AG04450 (cell line): ENCODE measurements around the gene SDF2. TPM values are rescaled to one million over a fixed set of nuclear protein-coding genes. Genes with fewer than 3 reads are reported as not detected.

Experiments used
- CTCF ChIA-PET: fragments of 300-600, 350-600 bp; formaldehyde crosslinking; extraction: SDS; loops from one replicate; lab custom pipeline; 2022; ENCODE audit warnings: antibody characterized with exemption, inconsistent platforms; lab: Charles Lee
- POLR2A ChIA-PET: fragments of 350-600 bp; formaldehyde crosslinking; extraction: SDS; loops from one replicate; lab custom pipeline; 2021; ENCODE audit warnings: antibody characterized with exemption, inconsistent platforms; lab: Yijun Ruan, JAX
- DNase-seq: peaks from one replicate; pipeline ENCODE4 v3.0.0-alpha.2; 2011; ENCODE audit warnings: low read depth, low spot score
- H3K27ac ChIP-seq: one replicate; pipeline ENCODE4 v1.5.1; 2012; ENCODE audit warnings: low read depth, low read length, control low read depth
- H3K27me3 ChIP-seq: one replicate; pipeline ENCODE4 v1.6.0; 2012; ENCODE audit warnings: low read length; ENCODE audit not compliant: control insufficient read depth, insufficient read depth
- H3K4me3 ChIP-seq: 2 replicates; pipeline ENCODE4 v1.5.1; 2011; ENCODE audit warnings: mild to moderate bottlenecking, low read depth, low read length, control low read depth
- H3K9me3 ChIP-seq: 2 replicates; pipeline ENCODE4 v1.5.1; 2012; ENCODE audit warnings: low read length; ENCODE audit not compliant: control insufficient read depth, insufficient read depth
- polyA minus RNA-seq: library from RNA; depleted of rRNA, polyadenylated mRNA; stranded (reverse); fragments of >200 nt; gene quantifications from 2 replicates; pipeline ENCODE4 v1.2.3, GENCODE V29; 2011; rRNA and poly(A)+ RNA removed
- polyA plus RNA-seq: library from polyadenylated mRNA; depleted of rRNA; stranded (reverse); fragments of >200 nt; gene quantifications from 2 replicates; pipeline ENCODE4 v1.2.3, GENCODE V29; 2011; rRNA removed
- TF ChIP-seq, protein P1 (sequence below): IDR thresholded peaks from 2 replicates; pipeline ENCODE4 v1.5.1; 2011; ENCODE audit warnings: low read depth, low read length, control low read depth, inconsistent platforms

SDF2 gene, protein sequence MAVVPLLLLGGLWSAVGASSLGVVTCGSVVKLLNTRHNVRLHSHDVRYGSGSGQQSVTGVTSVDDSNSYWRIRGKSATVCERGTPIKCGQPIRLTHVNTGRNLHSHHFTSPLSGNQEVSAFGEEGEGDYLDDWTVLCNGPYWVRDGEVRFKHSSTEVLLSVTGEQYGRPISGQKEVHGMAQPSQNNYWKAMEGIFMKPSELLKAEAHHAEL
- polyA plus RNA-seq = 76.1 and 79.4 TPM in 2 replicates
- 40.9 and 44.4 TPM in 2 replicates for polyA minus RNA-seq

DNA sequence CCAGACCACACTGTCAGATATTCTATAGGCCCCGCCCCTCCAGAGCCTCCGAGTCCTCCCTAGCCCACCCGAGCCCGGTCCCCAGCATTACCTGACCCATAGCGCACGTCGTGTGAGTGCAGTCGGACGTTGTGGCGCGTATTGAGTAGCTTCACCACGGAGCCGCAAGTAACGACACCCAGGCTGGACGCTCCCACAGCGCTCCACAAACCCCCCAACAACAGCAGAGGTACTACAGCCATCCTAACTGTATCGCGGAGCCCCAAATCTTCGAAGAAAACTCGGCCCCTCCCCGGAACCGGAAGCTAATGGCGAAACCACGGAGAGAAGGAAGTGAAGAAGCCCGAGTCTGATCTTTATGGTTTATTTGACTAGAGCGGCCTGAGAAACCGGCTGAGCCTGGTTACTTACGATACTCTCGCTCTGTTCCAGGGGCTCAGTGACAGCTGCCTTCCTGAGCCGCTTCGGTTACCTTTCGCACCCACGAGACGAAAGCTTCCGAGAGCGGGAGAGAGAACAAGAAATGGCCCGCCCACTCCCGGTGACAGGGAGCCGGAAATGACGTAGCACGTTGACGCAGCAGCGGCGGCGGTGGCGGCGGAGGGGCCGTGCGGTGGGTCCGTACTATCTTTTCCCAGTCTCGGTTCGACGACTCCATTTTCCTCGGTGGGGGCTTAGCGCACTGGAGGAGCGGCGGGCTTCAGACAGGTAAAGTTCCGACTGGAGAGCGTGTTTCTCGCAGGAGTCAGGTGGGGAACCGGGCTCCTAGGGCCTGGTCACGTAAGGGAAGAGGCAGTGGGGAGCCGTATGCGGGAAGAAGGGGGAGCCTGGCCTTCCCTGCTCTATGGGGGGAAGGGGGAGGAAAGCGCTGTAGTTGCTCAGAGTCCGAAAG lies at the start of gene SDF2, which contains the start of gene SUPT6H:
Gene SDF2, minus strand, starts transcription at position 272 of the 892 bp plus-strand sequence. Its CDS starts 30 bp downstream, at position 242.
Gene SUPT6H, plus strand, starts transcription at position 571 of the 892 bp plus-strand sequence. CDS start 11,197 bp downstream, outside the sequence.
- Histone ChIP-seq H3K9me3 (peaks cover 11% of the 10 kb centered on the region; the same call in 1 of the 2 replicates), H3K4me3 (peak within 1 kb of the TSS; percentile 93), H3K27ac (peak within 1 kb of the TSS; percentile 94), H3K27me3 (no peaks in the 10 kb centered on the region)
- ChIA-PET CTCF (interaction anchor here (0.6 to 3.8 kb wide), 4 partner anchors 10 to 232 kb away, joined by 3 to 19 read pairs (median 4); partner anchors contain the start of gene TLCD1), POLR2A (interaction anchor here (1.0 to 2.3 kb wide), 5 partner anchors 17 to 57 kb away, joined by 3 to 17 read pairs (median 8); partner anchors contain the start of genes BLTP2, PROCA1 and RPL23A)
- TF ChIP-seq, protein P1, sequence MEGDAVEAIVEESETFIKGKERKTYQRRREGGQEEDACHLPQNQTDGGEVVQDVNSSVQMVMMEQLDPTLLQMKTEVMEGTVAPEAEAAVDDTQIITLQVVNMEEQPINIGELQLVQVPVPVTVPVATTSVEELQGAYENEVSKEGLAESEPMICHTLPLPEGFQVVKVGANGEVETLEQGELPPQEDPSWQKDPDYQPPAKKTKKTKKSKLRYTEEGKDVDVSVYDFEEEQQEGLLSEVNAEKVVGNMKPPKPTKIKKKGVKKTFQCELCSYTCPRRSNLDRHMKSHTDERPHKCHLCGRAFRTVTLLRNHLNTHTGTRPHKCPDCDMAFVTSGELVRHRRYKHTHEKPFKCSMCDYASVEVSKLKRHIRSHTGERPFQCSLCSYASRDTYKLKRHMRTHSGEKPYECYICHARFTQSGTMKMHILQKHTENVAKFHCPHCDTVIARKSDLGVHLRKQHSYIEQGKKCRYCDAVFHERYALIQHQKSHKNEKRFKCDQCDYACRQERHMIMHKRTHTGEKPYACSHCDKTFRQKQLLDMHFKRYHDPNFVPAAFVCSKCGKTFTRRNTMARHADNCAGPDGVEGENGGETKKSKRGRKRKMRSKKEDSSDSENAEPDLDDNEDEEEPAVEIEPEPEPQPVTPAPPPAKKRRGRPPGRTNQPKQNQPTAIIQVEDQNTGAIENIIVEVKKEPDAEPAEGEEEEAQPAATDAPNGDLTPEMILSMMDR = no peak
- DNase-seq = no peak

DNA sequence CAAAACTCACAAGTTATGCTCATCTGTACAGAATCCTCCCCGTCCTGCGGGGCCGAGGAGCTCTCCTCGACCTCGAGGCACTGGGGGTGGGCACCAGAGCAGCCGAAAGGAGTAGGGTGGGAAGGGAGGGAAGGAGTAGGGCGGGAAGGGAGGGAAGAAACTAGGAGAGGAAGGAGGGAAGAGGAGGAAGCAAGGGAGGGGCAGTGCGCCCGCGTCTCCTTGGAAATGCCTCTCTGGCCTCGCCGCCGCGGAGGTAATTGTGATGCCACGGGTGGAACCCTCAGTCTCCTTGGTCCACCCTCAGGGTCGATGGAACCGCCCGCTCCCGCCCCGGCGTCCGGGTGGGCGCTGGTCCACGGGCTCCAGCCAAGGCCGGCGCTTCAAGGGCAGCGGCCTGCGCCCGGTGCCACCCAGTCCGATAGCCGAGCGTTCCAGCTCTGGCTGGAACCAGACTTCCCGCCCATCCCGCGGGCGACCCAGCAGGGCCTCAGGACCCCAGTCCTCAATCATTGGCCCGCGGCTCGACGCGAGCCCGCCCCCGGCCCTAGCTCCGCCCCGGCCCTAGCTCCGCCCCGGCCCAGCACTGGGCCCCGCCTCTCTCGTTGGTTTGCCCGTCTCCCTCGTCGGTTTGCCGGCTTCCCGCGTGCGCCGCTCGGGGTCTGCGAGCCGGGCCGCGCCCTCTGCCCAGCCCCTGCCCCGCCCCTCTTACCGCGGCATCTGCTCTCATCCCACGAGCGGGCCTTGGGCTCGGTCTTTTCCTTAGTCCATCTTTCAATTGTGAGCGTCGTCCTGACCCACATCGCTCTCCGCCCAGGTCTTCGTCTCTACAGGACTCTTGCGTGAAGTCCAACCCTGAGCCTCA lies 49.4 kb upstream of the SDF2 start:
- Histone ChIP-seq H3K27ac (peak overlapping the region; percentile 78), H3K4me3 (peak overlapping the region; percentile 64), H3K9me3 (no peaks in the 10 kb centered on the region), H3K27me3 (no peaks in the 10 kb centered on the region)
- TF ChIP-seq, protein P1 = no peak
- POLR2A ChIA-PET = interaction anchor here (0.6 to 2.6 kb wide), 11 partner anchors 9 to 349 kb away, joined by 3 to 40 read pairs (median 4); partner anchors contain the start of genes FAM222B, RPL23A, SDF2 and SUPT6H
- CTCF ChIA-PET = interaction anchor here (0.9 to 2.0 kb wide), 4 partner anchors 8 to 65 kb away, joined by 3 to 6 read pairs (median 5); partner anchors contain the start of genes RPL23A and TLCD1
- peak; percentile 68 for DNase-seq

DNA sequence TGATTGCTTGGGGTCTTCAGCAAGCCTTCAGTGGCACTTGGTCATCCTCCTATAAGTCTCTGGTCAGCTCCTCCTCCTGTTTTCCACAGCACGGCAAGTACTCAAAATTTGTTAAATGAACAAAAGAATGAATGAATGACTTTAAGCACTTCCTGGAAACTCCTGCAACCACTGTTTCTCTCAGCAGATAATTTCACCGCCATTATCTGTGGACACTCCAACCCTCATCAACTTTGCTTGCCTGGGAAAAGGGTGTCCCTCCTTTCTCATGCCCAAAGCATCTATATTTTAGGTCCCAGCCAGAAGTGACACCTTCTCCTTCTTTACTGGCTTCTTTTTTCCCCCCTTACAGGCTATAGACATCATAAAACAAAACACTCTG lies 45.6 kb upstream of the SDF2 start:
- TF ChIP-seq, protein P1 = no peak
- Histone ChIP-seq H3K27me3 (no peaks in the 10 kb centered on the region), H3K4me3 (no peak overlapping the region), H3K9me3 (no peaks in the 10 kb centered on the region), H3K27ac (no peak overlapping the region)
- ChIA-PET POLR2A (no interaction called here), CTCF (no interaction called here)
- DNase-seq = no peak

DNA sequence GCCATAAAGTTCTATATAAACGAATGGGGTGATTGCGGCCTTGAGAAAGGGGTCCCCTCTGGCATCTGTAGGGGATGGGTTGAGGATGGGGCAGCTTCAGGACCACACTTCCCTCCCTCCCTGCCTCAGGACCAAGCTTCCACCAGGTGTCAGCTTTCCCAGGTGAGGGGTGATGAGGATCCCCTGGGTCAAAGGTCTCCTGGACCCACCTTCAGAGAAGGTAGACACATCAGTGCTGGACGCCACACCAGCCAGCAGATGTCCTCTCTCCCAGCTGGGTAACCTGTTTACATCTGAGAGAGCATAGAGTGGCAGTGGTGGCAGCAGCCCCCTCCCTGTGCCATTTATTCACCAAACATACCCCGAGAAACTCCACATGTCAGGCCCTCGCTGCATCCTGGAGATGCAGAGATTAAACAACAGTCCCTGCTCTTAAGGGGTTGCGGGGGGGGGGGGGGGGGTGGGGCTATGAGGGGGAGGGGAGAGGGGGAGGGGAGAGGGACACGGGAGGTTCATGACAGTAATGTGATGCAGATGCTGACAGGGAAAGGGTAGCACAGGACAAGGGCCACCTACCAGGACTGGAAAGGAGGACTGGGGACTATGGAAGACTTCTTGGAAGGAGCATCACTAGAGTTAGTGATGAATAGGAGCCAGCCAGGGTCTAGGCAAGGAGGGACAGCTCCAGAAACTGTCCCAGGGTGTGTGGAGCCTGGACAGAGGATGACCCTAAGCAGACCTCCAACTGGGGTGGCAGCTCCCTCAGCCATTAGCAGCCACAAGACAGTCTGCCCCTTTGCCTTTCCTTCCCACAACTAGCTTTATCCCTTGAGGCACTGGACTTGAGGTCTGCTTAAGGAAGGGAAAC lies 45.0 kb upstream of the SDF2 start:
- Histone ChIP-seq H3K27me3 (no peaks in the 10 kb centered on the region), H3K4me3 (no peak overlapping the region), H3K27ac (no peak overlapping the region), H3K9me3 (no peaks in the 10 kb centered on the region)
- CTCF ChIA-PET = no interaction called here
- POLR2A ChIA-PET = no interaction called here
- TF ChIP-seq, protein P1 = no peak
- no peak for DNase-seq
